Measurements from ENCODE around the gene S100A9.

- TF ChIP-seq CTCF (IDR thresholded peaks at IDR 0.05 in 8 of 11, conservative IDR thresholded peaks at IDR 0.05 in 3 of 11): no peak
- no peak for TF ChIP-seq POLR2A (IDR thresholded peaks at IDR 0.05)
- TF ChIP-seq POLR2AphosphoS5 (IDR thresholded peaks at IDR 0.05): no peak
Observed at GRCh38 chr1:153310526-153310925, 47.1 kb upstream of the S100A9 start.
